Measurements from ENCODE around the gene PRKACB.

Gene PRKACB

GRCh38 chr1:84242641-84243040 lies 98.6 kb downstream of the PRKACB start:
- intact Hi-C loops (cut with DNase I; ENCODE audit: low total_unique reads), result no loop called here
- Histone ChIP-seq H3K27ac (no peak overlapping the region), H3K36me3 (peaks cover 10 to 16% (median 10%) of the 10 kb centered on the region in 3 donors), H3K27me3 (no peaks in the 10 kb centered on the region), H3K4me3 (no peak overlapping the region), H3K9me3 (no peaks in the 10 kb centered on the region), H3K4me1 (no peaks in the 10 kb centered on the region)
- DNase-seq, result no peak
- TF ChIP-seq CTCF (IDR thresholded peaks at IDR 0.05), result no peak

DNA sequence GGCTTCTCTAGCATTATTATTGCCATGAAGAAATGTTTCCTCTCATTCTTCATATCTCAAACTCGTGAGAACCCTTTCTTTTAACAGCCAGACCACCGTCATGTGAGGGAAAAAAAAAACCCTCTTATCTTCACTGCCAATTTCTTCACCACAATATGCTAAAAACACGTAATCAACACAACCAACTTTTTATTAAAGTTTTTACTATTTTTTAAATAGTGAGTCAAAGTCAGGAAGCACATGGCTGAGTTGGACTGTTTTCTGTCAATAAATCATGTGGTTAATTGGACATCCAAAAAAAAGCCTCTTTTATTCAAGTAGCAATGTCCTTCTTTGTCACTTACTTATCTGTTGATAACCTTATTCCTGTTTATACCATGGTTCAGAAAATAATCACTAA lies 101.5 kb downstream of the PRKACB start:
- H3K4me3 ChIP-seq, result no peak overlapping the region
- H3K27me3 ChIP-seq, result no peaks in the 10 kb centered on the region
- intact Hi-C loops (cut with DNase I; ENCODE audit: low total_unique reads), result no loop called here
- no peak for TF ChIP-seq CTCF (IDR thresholded peaks at IDR 0.05)
- peaks cover 5 to 6% (median 5%) of the 10 kb centered on the region in 3 donors for H3K9me3 ChIP-seq
- no peaks in the 10 kb centered on the region for H3K36me3 ChIP-seq
- no peak overlapping the region for H3K27ac ChIP-seq
- no peak for DNase-seq
- no peaks in the 10 kb centered on the region for H3K4me1 ChIP-seq

GRCh38 chr1:84246213-84246612 lies 102.1 kb downstream of the PRKACB start:
- Histone ChIP-seq H3K27ac (no peak overlapping the region), H3K36me3 (no peaks in the 10 kb centered on the region), H3K9me3 (peaks cover 5 to 10% (median 7%) of the 10 kb centered on the region in 3 donors), H3K4me1 (no peaks in the 10 kb centered on the region), H3K4me3 (no peak overlapping the region), H3K27me3 (no peaks in the 10 kb centered on the region)
- intact Hi-C loops (cut with DNase I; ENCODE audit: low total_unique reads), result no loop called here
- DNase-seq, result no peak
- TF ChIP-seq CTCF (IDR thresholded peaks at IDR 0.05), result no peak

DNA sequence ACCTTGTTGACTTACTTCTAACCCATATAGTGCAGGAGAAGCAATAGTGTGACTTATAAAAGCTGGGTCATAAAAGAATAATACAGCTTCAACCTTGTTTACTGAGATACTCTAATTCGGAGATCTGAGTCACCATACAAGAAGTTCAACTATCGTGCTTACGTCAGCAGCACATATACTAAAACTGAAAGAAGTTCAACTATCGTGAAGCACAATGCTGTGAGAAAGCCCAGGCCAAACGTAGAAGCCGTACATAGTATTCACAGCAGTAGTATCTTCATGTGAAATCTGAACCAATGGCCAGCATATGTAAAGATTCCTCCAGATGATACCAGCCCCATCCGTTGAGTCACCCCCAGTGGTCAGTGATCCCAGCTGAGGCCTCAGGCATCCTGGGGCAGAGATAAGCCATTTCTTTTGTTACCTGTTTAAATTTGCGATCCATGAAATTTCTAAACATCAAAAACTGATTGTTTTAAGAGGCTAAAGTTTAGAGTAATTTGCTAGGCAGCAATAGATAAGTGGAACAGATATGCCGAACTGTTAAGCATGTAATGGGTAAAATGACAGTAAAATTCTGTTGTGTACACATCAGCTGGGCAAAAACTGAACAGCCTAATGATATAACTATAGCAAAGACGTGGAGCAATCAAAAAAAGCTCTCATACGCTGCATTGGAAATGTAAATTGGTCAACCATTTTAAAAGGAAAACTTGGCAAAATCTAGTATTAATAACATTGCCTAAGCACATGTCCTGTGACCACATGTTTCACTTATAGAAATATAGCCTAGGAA lies 103.6 kb downstream of the PRKACB start:
- no peaks in the 10 kb centered on the region for H3K4me1 ChIP-seq
- H3K27me3 ChIP-seq, result no peaks in the 10 kb centered on the region
- H3K9me3 ChIP-seq, result peaks cover 5 to 10% (median 7%) of the 10 kb centered on the region in 3 donors
- no peak overlapping the region for H3K4me3 ChIP-seq
- no peak overlapping the region for H3K27ac ChIP-seq
- intact Hi-C loops (cut with DNase I; ENCODE audit: low total_unique reads), result no loop called here
- no peak for TF ChIP-seq CTCF (IDR thresholded peaks at IDR 0.05)
- DNase-seq, result no peak
- H3K36me3 ChIP-seq, result no peaks in the 10 kb centered on the region

- TF ChIP-seq CTCF (IDR thresholded peaks at IDR 0.05), result no peak
- no peak for DNase-seq
- intact Hi-C loops (cut with DNase I; ENCODE audit: low total_unique reads), result no loop called here
- Histone ChIP-seq H3K27ac (no peak overlapping the region), H3K4me3 (no peak overlapping the region), H3K9me3 (peaks cover 5 to 10% (median 7%) of the 10 kb centered on the region in 3 donors), H3K36me3 (no peaks in the 10 kb centered on the region), H3K4me1 (peaks cover 0 to 27% (median 11%) of the 10 kb centered on the region in 4 donors), H3K27me3 (no peaks in the 10 kb centered on the region)
Observed at GRCh38 chr1:84250668-84251067, 106.6 kb downstream of the PRKACB start.
